ENCODE data around the gene NFIA. TPM values are rescaled to one million over a fixed set of nuclear protein-coding genes. Genes with fewer than 3 reads are reported as not detected.

NFIA gene
- total RNA-seq, 2 donors from 2014 or later: 75.3 to 81.3 TPM

- no peak for DNase-seq (ENCODE audit: low spot score)
- no peak for TF ChIP-seq CTCF (IDR thresholded peaks at IDR 0.05)
- no peak overlapping the region for H3K27ac ChIP-seq
- no peaks in the 10 kb centered on the region for H3K36me3 ChIP-seq
- H3K27me3 ChIP-seq: no peaks in the 10 kb centered on the region
- H3K4me1 ChIP-seq: peaks cover 0 to 38% of the 10 kb centered on the region in 2 donors
- no peak overlapping the region for H3K4me3 ChIP-seq
- no peaks in the 10 kb centered on the region for H3K9me3 ChIP-seq
Observed at GRCh38 chr1:61400997-61401396, 318.6 kb downstream of the NFIA start.

GRCh38 chr1:61403679-61404596 lies 321.6 kb downstream of the NFIA start:
- no peak overlapping the region for H3K4me3 ChIP-seq
- peak overlapping the region in 1 of 2 donors; percentile 32 for H3K27ac ChIP-seq
- no peaks in the 10 kb centered on the region for H3K9me3 ChIP-seq
- H3K36me3 ChIP-seq: peaks cover 24% of the 10 kb centered on the region
- TF ChIP-seq CTCF (IDR thresholded peaks at IDR 0.05): no peak
- DNase-seq (ENCODE audit: low spot score): no peak
- H3K4me1 ChIP-seq: peaks cover 0 to 38% of the 10 kb centered on the region in 2 donors
- no peaks in the 10 kb centered on the region for H3K27me3 ChIP-seq

GRCh38 chr1:61404597-61405376 lies 322.4 kb downstream of the NFIA start:
- Histone ChIP-seq H3K4me1 (peaks cover 0 to 34% of the 10 kb centered on the region in 2 donors), H3K27me3 (no peaks in the 10 kb centered on the region), H3K27ac (no peak overlapping the region), H3K36me3 (peaks cover 24% of the 10 kb centered on the region), H3K9me3 (no peaks in the 10 kb centered on the region), H3K4me3 (no peak overlapping the region)
- DNase-seq (ENCODE audit: low spot score): no peak
- TF ChIP-seq CTCF (IDR thresholded peaks at IDR 0.05): no peak

GRCh38 chr1:61406467-61406866 lies 324.1 kb downstream of the NFIA start:
- TF ChIP-seq CTCF (IDR thresholded peaks at IDR 0.05): no peak

GRCh38 chr1:61412601-61413000 lies 330.2 kb downstream of the NFIA start:
- TF ChIP-seq CTCF (IDR thresholded peaks at IDR 0.05): no peak
- Histone ChIP-seq H3K4me3 (no peak overlapping the region), H3K36me3 (peaks cover 8% of the 10 kb centered on the region), H3K9me3 (no peaks in the 10 kb centered on the region), H3K27me3 (no peaks in the 10 kb centered on the region), H3K27ac (no peak overlapping the region), H3K4me1 (no peaks in the 10 kb centered on the region)
- no peak for DNase-seq (ENCODE audit: low spot score)

More at GRCh38 chr1:61406467-61406866, 324.1 kb downstream of the NFIA start:
- Histone ChIP-seq H3K27me3 (no peaks in the 10 kb centered on the region), H3K4me3 (no peak overlapping the region), H3K36me3 (peaks cover 24% of the 10 kb centered on the region), H3K9me3 (no peaks in the 10 kb centered on the region), H3K4me1 (peaks cover 0 to 26% of the 10 kb centered on the region in 2 donors), H3K27ac (no peak overlapping the region)
- DNase-seq (ENCODE audit: low spot score): no peak
